Activated CD8-positive, alpha-beta memory T cell treated with anti-CD3 and anti-CD28 coated beads for 4 hours (primary cell): ENCODE results near the gene ALDH7A1.

Experiments used
- DNase-seq, 2 donors: peaks; one replicate each; pipeline ENCODE4 v3.0.0-alpha.2; 2020; ENCODE audit warnings: low read depth in 2 of 2

Gene ALDH7A1

GRCh38 chr5:126509339-126509738 lies 85.7 kb downstream of the ALDH7A1 start:
- DNase-seq, result no peak

- DNase-seq, result no peak
Observed at GRCh38 chr5:126508962-126509279, 86.1 kb downstream of the ALDH7A1 start.

- DNase-seq, result no peak
Observed at GRCh38 chr5:126508251-126508961, 86.6 kb downstream of the ALDH7A1 start.

- no peak for DNase-seq
Observed at GRCh38 chr5:126506079-126506478, 88.9 kb downstream of the ALDH7A1 start.

- no peak for DNase-seq
Observed at GRCh38 chr5:126503602-126504104, 91.4 kb downstream of the ALDH7A1 start.

- no peak for DNase-seq
Observed at GRCh38 chr5:126501448-126501847, 93.6 kb downstream of the ALDH7A1 start.

- no peak for DNase-seq
Observed at GRCh38 chr5:126499853-126500342, 95.1 kb downstream of the ALDH7A1 start.

GRCh38 chr5:126499278-126499677 lies 95.7 kb downstream of the ALDH7A1 start:
- DNase-seq, result no peak

GRCh38 chr5:126497506-126497905 lies 97.5 kb downstream of the ALDH7A1 start:
- DNase-seq, result no peak

GRCh38 chr5:126494393-126494792 lies 100.6 kb downstream of the ALDH7A1 start:
- no peak for DNase-seq

GRCh38 chr5:126492939-126493338 lies 102.1 kb downstream of the ALDH7A1 start:
- DNase-seq, result no peak

- DNase-seq, result no peak
Observed at GRCh38 chr5:126490167-126490940, 104.7 kb downstream of the ALDH7A1 start.

- DNase-seq, result no peak
Observed at GRCh38 chr5:126488443-126489065, 106.5 kb downstream of the ALDH7A1 start.

- no peak for DNase-seq
Observed at GRCh38 chr5:126487596-126487995, 107.4 kb downstream of the ALDH7A1 start.

GRCh38 chr5:126486332-126486731 lies 108.7 kb downstream of the ALDH7A1 start:
- DNase-seq, result no peak

- DNase-seq, result no peak
Observed at GRCh38 chr5:126484253-126484652, 110.8 kb downstream of the ALDH7A1 start.

GRCh38 chr5:126483156-126483555 lies 111.9 kb downstream of the ALDH7A1 start:
- no peak for DNase-seq

- no peak for DNase-seq
Observed at GRCh38 chr5:126482591-126482990, 112.4 kb downstream of the ALDH7A1 start.

- DNase-seq, result no peak
Observed at GRCh38 chr5:126481243-126481642, 113.8 kb downstream of the ALDH7A1 start.
